ENCODE results near the gene FMNL2. TPM values are rescaled to one million over a fixed set of nuclear protein-coding genes. Genes with fewer than 3 reads are reported as not detected.

FMNL2 gene
- total RNA-seq, 4 donors from 2014 or later = 23.5 to 28.0 (median 23.8) TPM

GRCh38 chr2:152664725-152665124 is 329.8 kb downstream of the FMNL2 start:
- intact Hi-C loops (cut with DNase I) = no loop called here
- H3K36me3 ChIP-seq = peaks cover 39 to 100% (median 85%) of the 10 kb centered on the region in 4 donors
- no peaks in the 10 kb centered on the region for H3K4me1 ChIP-seq
- TF ChIP-seq POLR2AphosphoS5 (IDR thresholded peaks at IDR 0.05) (no peak), POLR2A (IDR thresholded peaks at IDR 0.05; ENCODE audit: low read depth) (no peak), EP300 (IDR thresholded peaks at IDR 0.05) (no peak), CTCF (IDR thresholded peaks at IDR 0.05) (no peak)
- no peak overlapping the region for H3K4me3 ChIP-seq
- no peak for DNase-seq (ENCODE audit: extremely low spot score)
- 99% methylated on average over 7 of the region's 7 CpGs for WGBS
- no peak overlapping the region for H3K27ac ChIP-seq (replicated peaks in 1 of 4)
- no peaks in the 10 kb centered on the region for H3K9me3 ChIP-seq
- no peaks in the 10 kb centered on the region for H3K27me3 ChIP-seq

- WGBS = 86% methylated on average over 4 of the region's 4 CpGs
Measured at GRCh38 chr2:152674334-152674733, 339.4 kb downstream of the FMNL2 start.

GRCh38 chr2:152676461-152676860 is 341.5 kb downstream of the FMNL2 start:
- no peak for DNase-seq (ENCODE audit: extremely low spot score)
- Histone ChIP-seq H3K9me3 (no peaks in the 10 kb centered on the region), H3K4me1 (no peaks in the 10 kb centered on the region), H3K27ac (replicated peaks in 1 of 4) (no peak overlapping the region), H3K27me3 (no peaks in the 10 kb centered on the region), H3K36me3 (peaks cover 31 to 92% (median 71%) of the 10 kb centered on the region in 4 donors), H3K4me3 (no peak overlapping the region)
- TF ChIP-seq CTCF (IDR thresholded peaks at IDR 0.05) (no peak), EP300 (IDR thresholded peaks at IDR 0.05) (no peak), POLR2A (IDR thresholded peaks at IDR 0.05; ENCODE audit: low read depth) (no peak), POLR2AphosphoS5 (IDR thresholded peaks at IDR 0.05) (no peak)
- WGBS = 85% methylated on average over 3 of the region's 3 CpGs
- intact Hi-C loops (cut with DNase I) = no loop called here

More at GRCh38 chr2:152674334-152674733, 339.4 kb downstream of the FMNL2 start:
- no peaks in the 10 kb centered on the region for H3K27me3 ChIP-seq
- no peak for TF ChIP-seq POLR2A (IDR thresholded peaks at IDR 0.05; ENCODE audit: low read depth)
- no peak for TF ChIP-seq POLR2AphosphoS5 (IDR thresholded peaks at IDR 0.05)
- TF ChIP-seq CTCF (IDR thresholded peaks at IDR 0.05) = no peak
- no peak for TF ChIP-seq EP300 (IDR thresholded peaks at IDR 0.05)
- no peaks in the 10 kb centered on the region for H3K4me1 ChIP-seq
- no peaks in the 10 kb centered on the region for H3K9me3 ChIP-seq
- H3K36me3 ChIP-seq = peaks cover 30 to 94% (median 69%) of the 10 kb centered on the region in 4 donors
- H3K27ac ChIP-seq (replicated peaks in 1 of 4) = no peak overlapping the region
- no peak for DNase-seq (ENCODE audit: extremely low spot score)
- intact Hi-C loops (cut with DNase I) = no loop called here
- H3K4me3 ChIP-seq = no peak overlapping the region

- TF ChIP-seq CTCF (IDR thresholded peaks at IDR 0.05) (no peak), POLR2A (IDR thresholded peaks at IDR 0.05; ENCODE audit: low read depth) (no peak), EP300 (IDR thresholded peaks at IDR 0.05) (no peak), POLR2AphosphoS5 (IDR thresholded peaks at IDR 0.05) (no peak)
- no peaks in the 10 kb centered on the region for H3K27me3 ChIP-seq
- no peaks in the 10 kb centered on the region for H3K9me3 ChIP-seq
- no peak overlapping the region for H3K27ac ChIP-seq (replicated peaks in 1 of 4)
- peaks cover 0 to 4% (median 0%) of the 10 kb centered on the region in 4 donors for H3K4me1 ChIP-seq
- intact Hi-C loops (cut with DNase I) = no loop called here
- H3K36me3 ChIP-seq = peaks cover 23 to 72% (median 56%) of the 10 kb centered on the region in 4 donors
- no peak for DNase-seq (ENCODE audit: extremely low spot score)
- no peak overlapping the region for H3K4me3 ChIP-seq
- WGBS = 61% methylated on average over 2 of the region's 2 CpGs
Measured at GRCh38 chr2:152678808-152679207, 343.8 kb downstream of the FMNL2 start.

GRCh38 chr2:152682663-152683062 is 347.7 kb downstream of the FMNL2 start:
- Histone ChIP-seq H3K27me3 (no peaks in the 10 kb centered on the region), H3K36me3 (peaks cover 9 to 40% (median 28%) of the 10 kb centered on the region in 4 donors), H3K27ac (replicated peaks in 1 of 4) (no peak overlapping the region), H3K4me3 (no peak overlapping the region), H3K4me1 (peaks cover 0 to 4% (median 0%) of the 10 kb centered on the region in 4 donors), H3K9me3 (no peaks in the 10 kb centered on the region)
- TF ChIP-seq CTCF (IDR thresholded peaks at IDR 0.05) = no peak
- no peak for TF ChIP-seq POLR2AphosphoS5 (IDR thresholded peaks at IDR 0.05)
- no peak for TF ChIP-seq EP300 (IDR thresholded peaks at IDR 0.05)
- TF ChIP-seq POLR2A (IDR thresholded peaks at IDR 0.05; ENCODE audit: low read depth) = no peak
- no peak for DNase-seq (ENCODE audit: extremely low spot score)
- 98% methylated on average over 8 of the region's 9 CpGs for WGBS
- intact Hi-C loops (cut with DNase I) = no loop called here

Data from esophagus muscularis mucosa (tissue), 4 donors.